ENCODE data around the gene MPPED2.

The MPPED2 gene

GRCh38 chr11:30447058-30447640, 139.0 kb downstream of the MPPED2 start:
- no peak for DNase-seq

GRCh38 chr11:30446520-30446919, 139.6 kb downstream of the MPPED2 start:
- no peak for DNase-seq

DNA sequence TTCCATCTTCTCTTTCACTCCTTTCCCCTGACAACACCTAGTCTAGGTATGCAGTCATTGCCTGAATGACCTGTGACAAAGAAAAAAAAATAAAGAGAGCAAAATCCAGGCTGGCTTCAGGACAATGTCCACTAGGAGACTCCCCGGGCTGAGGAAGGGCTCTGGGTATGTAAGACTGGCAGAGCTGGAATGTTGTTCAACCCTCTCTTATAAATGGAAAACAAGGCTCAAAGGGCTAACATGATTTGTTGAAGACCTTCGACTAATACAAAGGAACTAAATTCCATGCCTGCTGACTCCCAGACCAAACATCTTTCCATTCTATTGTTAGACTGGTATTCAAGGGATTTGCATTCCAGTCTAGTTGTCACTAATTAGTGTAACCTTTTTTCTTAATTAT, 141.1 kb downstream of the MPPED2 start:
- DNase-seq, result no peak

GRCh38 chr11:30440510-30440909, 145.6 kb downstream of the MPPED2 start:
- DNase-seq, result no peak

DNA sequence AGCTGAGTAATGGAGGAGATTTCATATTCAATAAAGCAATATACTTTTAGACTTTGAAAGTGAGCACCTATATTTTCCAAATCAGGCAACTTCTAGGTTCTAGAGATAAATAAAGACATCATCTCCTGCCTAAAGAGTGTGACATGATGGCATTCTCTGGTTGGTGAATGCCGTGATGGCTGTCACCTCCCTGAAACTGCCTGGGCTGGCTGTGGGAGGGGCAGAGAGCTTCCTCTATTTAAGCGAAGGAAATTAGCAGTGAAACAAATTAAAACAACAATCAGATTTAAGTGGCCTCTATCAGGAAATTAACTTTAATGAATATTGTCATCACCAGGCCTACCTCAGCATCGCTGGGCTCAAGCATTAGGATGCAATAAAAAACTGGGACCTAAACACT, 149.4 kb downstream of the MPPED2 start:
- DNase-seq, result no peak

GRCh38 chr11:30435488-30435887, 150.7 kb downstream of the MPPED2 start:
- DNase-seq, result no peak

DNA sequence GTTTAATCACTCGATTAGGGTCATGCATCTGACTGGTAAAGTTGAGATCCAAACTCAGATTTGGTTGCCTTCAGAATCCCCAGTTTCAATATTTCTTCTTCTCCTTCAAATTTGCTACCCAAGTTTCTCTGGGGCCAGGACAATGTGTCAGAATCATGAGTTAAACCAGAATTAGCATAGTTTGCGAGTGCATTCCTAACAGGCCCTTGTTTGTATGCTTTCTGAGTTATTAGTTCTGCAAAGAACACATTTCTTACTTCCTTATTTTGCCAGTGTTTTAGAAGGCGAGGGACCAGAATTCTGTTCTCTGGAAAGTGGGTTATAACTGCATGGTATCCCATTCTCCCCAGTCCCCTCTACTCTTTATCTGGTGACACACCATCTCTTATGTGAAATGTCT, 151.3 kb downstream of the MPPED2 start:
- DNase-seq, result no peak

DNA sequence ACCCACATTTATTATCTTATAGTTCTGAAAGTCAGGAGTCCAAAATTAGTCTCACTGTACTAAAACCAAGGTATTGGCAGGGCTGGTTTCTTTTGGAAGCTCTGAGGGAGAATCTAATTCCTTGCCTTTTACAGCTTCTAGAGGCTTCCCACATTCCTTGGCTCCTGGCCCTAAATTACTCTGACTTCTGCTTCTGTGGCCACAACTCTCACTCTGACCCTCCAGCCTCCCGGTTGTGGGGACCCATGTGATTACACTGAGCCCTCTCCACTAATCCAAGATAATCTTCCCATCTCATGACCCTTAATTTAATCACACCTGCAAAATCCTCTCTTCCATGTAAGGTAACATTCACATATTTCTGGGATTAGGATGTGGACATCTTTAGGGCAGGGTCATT, 152.3 kb downstream of the MPPED2 start:
- no peak for DNase-seq

DNA sequence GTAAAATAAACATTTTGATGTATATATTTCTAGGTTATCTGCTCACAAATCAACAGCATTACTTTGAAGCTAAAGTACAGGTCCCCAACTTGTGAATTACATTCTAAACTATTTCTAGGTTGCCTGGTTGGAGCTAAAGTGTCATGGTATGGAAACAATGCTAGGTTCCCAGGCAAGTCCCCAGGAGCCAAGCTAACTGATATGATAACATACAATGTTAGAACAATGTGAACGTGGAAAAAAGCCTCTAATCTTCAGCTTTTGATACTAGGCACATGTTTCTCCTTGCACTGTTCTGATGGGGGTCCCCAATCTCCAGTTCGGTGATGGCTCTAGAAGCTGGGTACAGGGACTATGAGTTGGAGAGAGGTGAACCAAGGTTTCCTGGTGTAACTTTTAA, 153.4 kb downstream of the MPPED2 start:
- DNase-seq, result no peak

DNA sequence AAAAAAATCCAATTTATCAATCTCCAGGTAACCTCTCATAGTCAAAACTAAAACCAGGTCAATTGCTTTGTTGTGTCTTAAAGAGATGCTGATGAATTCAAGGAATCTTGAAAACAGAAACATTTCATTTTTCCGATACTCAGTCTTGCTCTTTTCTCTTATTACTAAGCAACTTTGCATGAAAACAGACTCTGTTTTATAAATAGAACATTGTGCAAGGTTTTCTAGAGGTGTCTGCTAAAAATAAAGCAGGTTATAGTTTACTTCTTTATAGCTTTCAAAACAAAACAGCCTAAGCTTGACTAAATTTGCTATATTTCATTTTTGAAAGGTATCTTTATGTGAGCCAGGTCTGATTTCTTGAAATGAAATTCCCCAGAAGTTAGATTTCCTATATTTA, 154.0 kb downstream of the MPPED2 start:
- no peak for DNase-seq

- DNase-seq, result no peak
Observed at GRCh38 chr11:30431127-30431814, 154.9 kb downstream of the MPPED2 start.

GRCh38 chr11:30429550-30429949, 156.6 kb downstream of the MPPED2 start:
- DNase-seq, result no peak

- DNase-seq, result no peak
Observed at GRCh38 chr11:30426781-30427180, 159.4 kb downstream of the MPPED2 start.

GRCh38 chr11:30424844-30425243, 161.3 kb downstream of the MPPED2 start:
- DNase-seq, result no peak

GRCh38 chr11:30424321-30424720, 161.8 kb downstream of the MPPED2 start:
- no peak for DNase-seq

DNA sequence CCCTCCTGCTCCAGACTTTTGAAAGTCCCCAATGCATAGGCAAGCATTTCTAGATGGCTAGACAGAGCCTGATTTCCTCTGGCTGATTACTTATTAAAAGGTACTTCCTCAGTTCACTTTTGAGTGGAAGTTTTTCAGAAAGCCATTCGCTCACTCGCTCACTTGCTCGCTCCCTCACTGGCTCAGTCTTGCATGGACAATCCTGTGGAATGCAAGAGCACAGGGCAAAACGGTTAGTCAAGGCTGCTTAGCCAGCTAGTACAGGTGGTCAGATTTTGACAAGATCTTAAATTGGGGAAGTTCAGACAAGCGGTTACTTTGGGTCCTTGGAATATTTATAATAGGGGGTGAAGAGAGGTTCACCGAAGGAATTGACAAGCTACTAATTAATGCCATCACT, 162.3 kb downstream of the MPPED2 start:
- DNase-seq, result no peak

- no peak for DNase-seq
Observed at GRCh38 chr11:30423279-30423648, 162.9 kb downstream of the MPPED2 start.

GRCh38 chr11:30422447-30423278, 163.5 kb downstream of the MPPED2 start:
- no peak for DNase-seq

DNA sequence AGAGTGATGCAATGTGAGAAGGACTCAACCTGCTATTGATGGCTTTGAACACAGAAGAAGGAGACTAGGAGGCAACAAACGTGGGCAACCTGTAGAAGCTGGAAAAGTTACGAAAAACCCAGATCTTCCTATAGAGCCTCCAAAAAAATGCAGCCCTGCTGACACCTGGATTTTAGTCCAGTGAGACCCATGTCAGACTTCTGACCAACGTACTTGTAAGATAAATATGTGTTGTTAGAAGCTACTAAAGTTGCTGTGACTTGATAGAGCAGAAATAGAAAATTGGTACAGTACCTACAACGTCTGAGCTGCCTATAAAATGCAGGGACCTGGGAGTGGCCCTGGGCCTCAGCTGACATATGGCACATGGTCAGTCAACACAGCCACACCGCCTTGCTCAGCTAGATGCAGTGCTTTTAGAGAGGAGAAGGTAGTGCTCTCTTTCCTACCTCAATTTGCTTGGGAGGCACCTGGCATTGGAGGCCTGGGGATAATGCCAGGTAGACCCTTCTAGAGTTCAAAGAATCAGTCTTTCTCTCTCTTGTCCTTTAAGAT, 165.8 kb downstream of the MPPED2 start:
- no peak for DNase-seq

DNA sequence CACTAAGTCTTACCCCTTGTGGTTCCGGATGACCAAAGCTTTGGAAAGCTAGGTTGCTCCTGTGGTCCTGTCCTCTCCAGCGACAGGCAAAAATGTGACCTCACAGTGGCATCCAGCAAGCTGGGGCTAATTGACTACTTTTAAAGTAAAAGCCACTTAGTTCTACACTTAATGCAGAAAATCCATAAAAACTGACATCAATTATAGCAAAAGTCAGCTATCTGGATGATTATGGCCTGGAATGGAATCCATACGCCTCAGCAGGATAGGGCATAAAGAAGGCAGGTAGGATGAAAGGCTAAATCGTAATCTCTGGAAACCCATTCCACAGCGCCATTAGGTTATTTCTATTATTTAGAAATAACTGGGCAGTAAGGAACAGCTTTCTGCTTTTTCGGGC, 171.3 kb downstream of the MPPED2 start:
- DNase-seq, result no peak

- DNase-seq, result no peak
Observed at GRCh38 chr11:30414244-30414643, 171.9 kb downstream of the MPPED2 start.

- no peak for DNase-seq
Observed at GRCh38 chr11:30412509-30412908, 173.6 kb downstream of the MPPED2 start.

- no peak for DNase-seq
Observed at GRCh38 chr11:30411383-30411782, 174.8 kb downstream of the MPPED2 start.

Measured in activated naive CD4-positive, alpha-beta T cell (primary cell).